H9 (cell line): ENCODE results near the gene RSPO3. TPM values are rescaled to one million over a fixed set of nuclear protein-coding genes. Genes with fewer than 3 reads are reported as not detected.

ENCODE experiments used
- DNase-seq: peaks from one replicate; pipeline ENCODE4 v3.0.0-alpha.2; 2017
- H2AFZ ChIP-seq: one replicate; pipeline ENCODE4 v1.6.1; 2013; ENCODE audit warnings: mild to moderate bottlenecking, low read length, control low read depth, moderate library complexity
- H2AK5ac ChIP-seq: 2 replicates; pipeline ENCODE4 v1.6.1; 2013; ENCODE audit warnings: low read length, control low read depth, mixed read lengths; ENCODE audit not compliant: insufficient read length
- H2BK120ac ChIP-seq: one replicate; pipeline ENCODE4 v1.6.1; 2013; ENCODE audit warnings: low read depth, mild to moderate bottlenecking, low read length, control low read depth, inconsistent platforms; ENCODE audit not compliant: poor library complexity, severe bottlenecking
- H2BK12ac ChIP-seq: 2 replicates; pipeline ENCODE4 v1.6.1; 2013; ENCODE audit warnings: low read length, control low read depth, mixed read lengths, low read depth; ENCODE audit not compliant: insufficient read length
- H2BK15ac ChIP-seq: 2 replicates; pipeline ENCODE4 v1.6.1; 2013; ENCODE audit warnings: low read depth, low read length, control low read depth
- H2BK20ac ChIP-seq: one replicate; pipeline ENCODE4 v1.6.1; 2013; ENCODE audit warnings: low read depth, mild to moderate bottlenecking, low read length, control low read depth, inconsistent platforms; ENCODE audit not compliant: poor library complexity, severe bottlenecking
- H2BK5ac ChIP-seq: 2 replicates; pipeline ENCODE4 v1.6.1; 2013; ENCODE audit warnings: low read length, control low read depth, mixed read lengths; ENCODE audit not compliant: insufficient read length
- H3K14ac ChIP-seq: 2 replicates; pipeline ENCODE4 v1.6.1; 2013; ENCODE audit warnings: low read length, control low read depth; ENCODE audit not compliant: insufficient read depth
- H3K18ac ChIP-seq: 2 replicates; pipeline ENCODE4 v1.6.1; 2013; ENCODE audit warnings: low read depth, mild to moderate bottlenecking, mixed read lengths, low read length, control low read depth; ENCODE audit not compliant: insufficient read length
- H3K23ac ChIP-seq: 2 replicates; pipeline ENCODE4 v1.6.1; 2013; ENCODE audit warnings: low read length, control low read depth, mixed read lengths, low read depth; ENCODE audit not compliant: insufficient read length
- H3K23me2 ChIP-seq: 2 replicates; pipeline ENCODE4 v1.6.1; 2013; ENCODE audit warnings: low read depth, mild to moderate bottlenecking, mixed read lengths, low read length, control low read depth; ENCODE audit not compliant: insufficient read length, poor library complexity, severe bottlenecking
- H3K27ac ChIP-seq: 2 replicates; pipeline ENCODE4 v1.5.1; 2013; ENCODE audit warnings: low read length, control low read depth, mixed read lengths, low read depth; ENCODE audit not compliant: insufficient read length
- H3K27me3 ChIP-seq: 2 replicates; pipeline ENCODE4 v1.6.1; 2013; ENCODE audit warnings: low read length, control low read depth, inconsistent platforms; ENCODE audit not compliant: insufficient read depth
- H3K4ac ChIP-seq: 2 replicates; pipeline ENCODE4 v1.6.1; 2013; ENCODE audit warnings: low read depth, mild to moderate bottlenecking, control low read depth, inconsistent platforms, low read length, moderate library complexity
- H3K4me1 ChIP-seq: 2 replicates; pipeline ENCODE4 v1.6.1; 2013; ENCODE audit warnings: low read length, control low read depth, inconsistent platforms; ENCODE audit not compliant: insufficient read depth
- H3K4me2 ChIP-seq: 2 replicates; pipeline ENCODE4 v1.6.1; 2013; ENCODE audit warnings: low read length, control low read depth, mixed read lengths; ENCODE audit not compliant: insufficient read length, insufficient read depth
- H3K56ac ChIP-seq: 2 replicates; pipeline ENCODE4 v1.6.1; 2013; ENCODE audit warnings: low read depth, mild to moderate bottlenecking, mixed read lengths, low read length, control low read depth; ENCODE audit not compliant: insufficient read length
- H3K79me1 ChIP-seq: 2 replicates; pipeline ENCODE4 v1.6.1; 2013; ENCODE audit warnings: low read depth, mild to moderate bottlenecking, moderate library complexity, low read length, control low read depth, inconsistent platforms; ENCODE audit not compliant: insufficient read depth, poor library complexity, severe bottlenecking
- H3K79me2 ChIP-seq: 2 replicates; pipeline ENCODE4 v1.6.1; 2013; ENCODE audit warnings: low read length, control low read depth, inconsistent platforms; ENCODE audit not compliant: insufficient read depth
- H3K9ac ChIP-seq: 2 replicates; pipeline ENCODE4 v1.6.1; 2013; ENCODE audit warnings: low read length, control low read depth, mixed read lengths; ENCODE audit not compliant: insufficient read length; ENCODE audit errors: extremely low read depth
- H3K9me3 ChIP-seq: one replicate; pipeline ENCODE4 v1.6.1; 2013; ENCODE audit warnings: low read depth, low read length, inconsistent platforms; ENCODE audit not compliant: control insufficient read depth
- H3T11ph ChIP-seq: one replicate; pipeline ENCODE4 v1.6.1; 2013; ENCODE audit warnings: mild to moderate bottlenecking, low read length, control low read depth, inconsistent platforms
- H4K20me1 ChIP-seq: one replicate; pipeline ENCODE4 v1.6.1; 2013; ENCODE audit not compliant: control insufficient read depth, insufficient read length, insufficient read depth
- H4K5ac ChIP-seq: 2 replicates; pipeline ENCODE4 v1.6.1; 2013; ENCODE audit warnings: low read depth, mild to moderate bottlenecking, mixed read lengths, low read length, control low read depth; ENCODE audit not compliant: insufficient read length
- H4K8ac ChIP-seq: replicated peaks from 2 replicates; pipeline ENCODE4 v1.6.1; 2013; ENCODE audit warnings: low read length, control low read depth, mixed read lengths, low read depth; ENCODE audit not compliant: insufficient read length
- H4K91ac ChIP-seq: 2 replicates; pipeline ENCODE4 v1.6.1; 2013; ENCODE audit warnings: low read depth, mild to moderate bottlenecking, moderate library complexity, mixed read lengths, low read length, control low read depth; ENCODE audit not compliant: insufficient read length
- H3K27ac Mint-ChIP-seq, 3 experiments: 2 replicates in 2 of 3; 3 replicates in 1 of 3; pipeline ENCODE4 v1.8.0; 2020 to 2021; ENCODE audit warnings: mixed read lengths in 3 of 3, mild to moderate bottlenecking in 1 of 3, moderate library complexity in 1 of 3
- H3K27me3 Mint-ChIP-seq: 2 replicates; pipeline ENCODE4 v1.8.0; 2021; ENCODE audit warnings: low read depth, mild to moderate bottlenecking, moderate library complexity, mixed read lengths
- H3K36me3 Mint-ChIP-seq, 3 experiments: 2 replicates in 2 of 3; 3 replicates in 1 of 3; pipeline ENCODE4 v1.8.0; 2020 to 2021; ENCODE audit warnings: low read depth in 3 of 3, mixed read lengths in 3 of 3; ENCODE audit not compliant: insufficient read depth in 1 of 3
- H3K4me1 Mint-ChIP-seq, 2 experiments: 2 replicates each; pipeline ENCODE4 v1.8.0; 2020; ENCODE audit warnings: mixed read lengths in 2 of 2
- H3K4me3 Mint-ChIP-seq, 2 experiments: 2 replicates in 1 of 2; 3 replicates in 1 of 2; pipeline ENCODE4 v1.8.0; 2020 to 2021; ENCODE audit warnings: mild to moderate bottlenecking in 2 of 2, mixed read lengths in 2 of 2, moderate library complexity in 1 of 2
- H3K9me3 Mint-ChIP-seq, 2 experiments: 2 replicates in 1 of 2; 3 replicates in 1 of 2; pipeline ENCODE4 v1.8.0; 2020; ENCODE audit warnings: mild to moderate bottlenecking in 2 of 2, mixed read lengths in 2 of 2, moderate library complexity in 1 of 2
- total RNA-seq: library from RNA; stranded (reverse); gene quantifications from 2 replicates; pipeline ENCODE4 v1.2.1, GENCODE V29; 2021
- TF ChIP-seq, protein P1 (sequence below): fragments of 200-600 bp; sonication (generic); conservative IDR thresholded peaks from 3 replicates; pipeline ENCODE4 v1.8.0; 2021; ENCODE audit warnings: antibody characterized with exemption, mild to moderate bottlenecking

Gene RSPO3
- total RNA-seq, 1 experiment from 2014 or later: not detected

DNA sequence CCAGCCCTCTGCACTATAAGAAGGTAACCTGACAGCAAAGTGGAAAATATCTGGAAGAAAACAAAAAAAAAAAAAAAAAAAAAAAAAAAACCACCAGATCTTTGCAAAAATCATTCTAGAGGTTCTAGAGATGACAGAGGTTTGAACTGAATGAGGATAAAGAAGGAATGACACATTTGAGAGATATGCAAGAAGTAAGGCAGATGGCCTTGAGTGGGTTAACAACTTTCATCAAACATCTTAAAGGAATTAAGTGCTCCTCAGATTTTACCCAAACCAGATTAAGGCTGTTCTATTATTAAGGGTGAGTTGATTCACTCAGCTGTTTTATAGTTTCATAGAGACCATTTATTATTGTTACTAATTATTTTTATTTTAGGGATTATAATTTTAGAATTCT lies 62.0 kb downstream of the RSPO3 start:
- no peak overlapping the region for H3K27ac Mint-ChIP-seq
- H3K18ac ChIP-seq: no peak overlapping the region

More for the DNA sequence above, 62.0 kb downstream of the RSPO3 start:
- H3K27ac ChIP-seq: no peak overlapping the region
- H2BK20ac ChIP-seq: no peak overlapping the region
- no peak overlapping the region for H2AK5ac ChIP-seq
- no peaks in the 10 kb centered on the region; a peak in 1 of 7 replicates for H3K36me3 Mint-ChIP-seq
- H3K79me1 ChIP-seq: no peaks in the 10 kb centered on the region
- H3K4me2 ChIP-seq: no peak overlapping the region
- H3K27me3 Mint-ChIP-seq: no peaks in the 10 kb centered on the region
- no peak overlapping the region for H3K4me3 Mint-ChIP-seq
- no peak overlapping the region for H2AFZ ChIP-seq
- no peaks in the 10 kb centered on the region for H3K9me3 Mint-ChIP-seq
- no peak overlapping the region for H3T11ph ChIP-seq
- DNase-seq: no peak
- no peak overlapping the region for H2BK5ac ChIP-seq
- no peak overlapping the region for H3K56ac ChIP-seq
- H3K4me1 ChIP-seq: no peaks in the 10 kb centered on the region
- H3K23me2 ChIP-seq: no peaks in the 10 kb centered on the region
- no peak overlapping the region for H4K91ac ChIP-seq
- TF ChIP-seq, protein P1, sequence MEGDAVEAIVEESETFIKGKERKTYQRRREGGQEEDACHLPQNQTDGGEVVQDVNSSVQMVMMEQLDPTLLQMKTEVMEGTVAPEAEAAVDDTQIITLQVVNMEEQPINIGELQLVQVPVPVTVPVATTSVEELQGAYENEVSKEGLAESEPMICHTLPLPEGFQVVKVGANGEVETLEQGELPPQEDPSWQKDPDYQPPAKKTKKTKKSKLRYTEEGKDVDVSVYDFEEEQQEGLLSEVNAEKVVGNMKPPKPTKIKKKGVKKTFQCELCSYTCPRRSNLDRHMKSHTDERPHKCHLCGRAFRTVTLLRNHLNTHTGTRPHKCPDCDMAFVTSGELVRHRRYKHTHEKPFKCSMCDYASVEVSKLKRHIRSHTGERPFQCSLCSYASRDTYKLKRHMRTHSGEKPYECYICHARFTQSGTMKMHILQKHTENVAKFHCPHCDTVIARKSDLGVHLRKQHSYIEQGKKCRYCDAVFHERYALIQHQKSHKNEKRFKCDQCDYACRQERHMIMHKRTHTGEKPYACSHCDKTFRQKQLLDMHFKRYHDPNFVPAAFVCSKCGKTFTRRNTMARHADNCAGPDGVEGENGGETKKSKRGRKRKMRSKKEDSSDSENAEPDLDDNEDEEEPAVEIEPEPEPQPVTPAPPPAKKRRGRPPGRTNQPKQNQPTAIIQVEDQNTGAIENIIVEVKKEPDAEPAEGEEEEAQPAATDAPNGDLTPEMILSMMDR: no peak
- H4K8ac ChIP-seq: no peak overlapping the region
- no peak overlapping the region for H4K5ac ChIP-seq
- H3K23ac ChIP-seq: no peak overlapping the region
- H3K9me3 ChIP-seq: no peaks in the 10 kb centered on the region
- H3K4ac ChIP-seq: no peak overlapping the region
- no peaks in the 10 kb centered on the region for H3K79me2 ChIP-seq
- H3K14ac ChIP-seq: no peak overlapping the region
- no peaks in the 10 kb centered on the region for H3K27me3 ChIP-seq
- H3K4me1 Mint-ChIP-seq: peaks cover 10 to 13% of the 10 kb centered on the region in 2 experiments; a peak in 3 of 4 replicates
- H3K9ac ChIP-seq: no peak overlapping the region
- no peak overlapping the region for H2BK12ac ChIP-seq
- H2BK120ac ChIP-seq: no peak overlapping the region
- no peaks in the 10 kb centered on the region for H4K20me1 ChIP-seq
- no peak overlapping the region for H2BK15ac ChIP-seq
